Measurements from ENCODE around the gene MYPOP.
"Not testable (repeated sequence)": the region's sequence is repeated elsewhere in the genome, so short reads cannot be mapped to it uniquely, and the experiment has no call there.

MYPOP gene

GRCh38 chr19:45905011-45905410, 2.6 kb upstream of the MYPOP start:
- no peak for DNase-seq

GRCh38 chr19:45902651-45903625, 525 bp upstream of the MYPOP start:
- peak; percentile 99 for DNase-seq

- no peak for DNase-seq
Measured at GRCh38 chr19:45901432-45901911, 941 bp downstream of the MYPOP start.

- DNase-seq: no peak
Measured at GRCh38 chr19:45900738-45901431, 1.5 kb downstream of the MYPOP start.

DNA sequence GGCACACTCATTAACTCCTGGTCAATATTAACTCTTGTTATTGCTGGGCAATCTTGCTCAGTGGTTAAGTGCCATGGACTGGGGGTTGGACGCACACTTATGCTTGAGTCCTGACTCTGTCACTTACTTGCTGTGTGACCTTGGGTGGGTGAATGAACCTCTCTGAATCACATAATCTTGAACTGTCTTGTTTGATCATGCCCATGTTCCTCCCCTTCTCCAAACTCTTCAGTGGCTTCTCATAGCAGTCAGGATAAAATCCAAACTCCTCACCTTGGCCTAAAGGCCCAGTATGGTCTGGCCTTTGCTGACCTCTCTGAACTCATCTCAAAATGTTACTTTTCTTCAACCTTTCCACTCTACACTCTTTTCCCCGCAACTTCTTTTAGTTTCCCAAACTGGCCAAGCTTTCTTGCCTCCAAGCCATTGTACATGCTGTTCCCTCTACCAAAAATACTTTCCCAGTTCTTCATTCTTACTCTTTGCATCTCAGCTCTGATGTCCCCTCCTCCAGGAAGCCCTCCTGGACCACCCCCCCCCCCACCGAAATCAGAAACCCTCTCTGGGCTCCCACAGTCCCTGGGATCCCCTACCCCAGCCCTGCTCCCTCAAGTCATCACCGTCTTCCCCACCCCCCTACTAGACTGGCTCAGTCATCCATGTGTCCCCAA, 2.4 kb downstream of the MYPOP start:
- no peak for DNase-seq

GRCh38 chr19:45899253-45899652, 3.2 kb downstream of the MYPOP start:
- DNase-seq: no peak

DNA sequence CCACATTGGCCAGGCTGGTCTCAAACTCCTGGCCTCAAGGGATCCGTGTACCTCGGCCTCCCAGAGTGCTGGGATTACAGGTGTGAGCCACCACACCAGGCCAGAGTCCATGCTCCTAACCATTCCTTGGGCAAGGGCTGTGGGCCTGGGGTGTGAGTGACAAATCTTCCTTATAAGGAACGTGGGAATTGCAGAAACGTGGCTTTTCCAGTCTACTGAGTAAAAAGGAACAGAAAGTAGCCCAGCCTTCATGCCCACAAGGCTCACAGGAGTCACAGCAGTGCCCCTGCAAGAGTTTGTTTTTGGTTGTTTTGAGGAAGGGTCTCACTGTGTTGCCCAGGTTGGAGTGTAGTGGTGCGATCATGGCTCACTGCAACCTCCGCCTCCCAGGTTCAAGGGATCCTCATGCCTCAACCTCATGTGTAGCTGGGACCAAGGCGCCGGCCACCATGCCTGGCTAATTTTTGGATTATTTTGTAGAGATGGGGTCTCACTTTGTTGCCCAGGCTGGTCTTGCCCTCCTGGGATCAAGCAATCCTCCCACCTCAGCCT, 5.1 kb downstream of the MYPOP start:
- DNase-seq: no peak

- not testable (repeated sequence) for DNase-seq
Measured at GRCh38 chr19:45895983-45896599, 6.3 kb downstream of the MYPOP start.

DNA sequence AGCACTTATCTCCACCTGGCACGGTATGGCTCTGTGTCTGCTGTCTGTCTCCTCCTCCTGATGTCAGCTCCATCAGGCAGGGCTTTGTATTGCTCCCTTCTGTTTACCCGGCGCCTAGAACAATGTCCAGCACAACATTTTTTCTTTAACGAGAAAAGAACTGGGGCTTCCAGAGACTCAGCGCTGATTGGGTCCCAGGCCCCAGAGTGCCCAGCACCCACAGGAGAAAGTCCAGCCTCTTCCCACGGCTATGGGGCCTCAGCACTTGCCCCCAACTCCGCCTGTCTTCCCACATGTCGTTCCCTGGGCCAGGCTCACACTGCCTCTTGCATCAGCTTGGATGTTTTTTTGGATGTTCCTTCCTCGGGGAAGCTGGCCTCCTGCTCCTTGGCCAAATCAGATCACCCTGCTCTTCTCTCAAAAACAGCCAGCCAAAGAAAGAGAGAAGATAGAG, 6.9 kb downstream of the MYPOP start:
- DNase-seq: no peak

GRCh38 chr19:45890877-45891276, 11.5 kb downstream of the MYPOP start:
- no peak for DNase-seq

DNA sequence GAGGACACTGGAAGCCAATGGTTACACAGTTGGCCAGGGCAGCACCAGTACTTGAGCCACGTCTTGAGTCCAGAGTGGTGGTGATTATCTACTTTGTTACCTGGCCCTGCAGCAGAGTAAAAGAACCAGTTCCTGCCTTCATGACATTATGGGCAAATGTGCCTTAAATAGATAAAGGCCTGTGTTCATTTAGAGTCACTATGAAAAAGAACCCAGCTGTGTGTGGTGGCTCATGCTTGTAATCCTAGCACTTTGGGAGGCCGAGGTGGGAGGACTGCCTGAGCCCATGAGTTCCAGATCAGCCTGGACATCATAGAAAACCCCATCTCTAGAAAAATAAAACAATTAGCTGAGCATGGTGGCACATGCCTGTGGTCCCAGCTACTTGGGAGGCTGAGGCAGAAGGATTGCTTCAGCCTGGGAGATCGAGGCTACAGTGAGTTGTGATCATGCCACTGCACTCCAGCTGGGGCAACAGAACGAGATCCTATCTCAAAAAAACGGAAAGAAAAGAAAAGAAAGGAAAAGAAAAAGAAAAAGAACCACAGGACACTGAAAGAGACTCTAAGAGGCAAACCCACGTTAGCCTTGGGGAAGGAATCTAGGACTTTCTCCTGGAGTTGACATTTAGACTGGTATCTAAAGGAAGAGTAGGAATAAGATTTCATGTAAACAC, 13.1 kb downstream of the MYPOP start:
- no peak for DNase-seq

GRCh38 chr19:45887200-45887710, 15.2 kb downstream of the MYPOP start:
- DNase-seq: no peak

DNA sequence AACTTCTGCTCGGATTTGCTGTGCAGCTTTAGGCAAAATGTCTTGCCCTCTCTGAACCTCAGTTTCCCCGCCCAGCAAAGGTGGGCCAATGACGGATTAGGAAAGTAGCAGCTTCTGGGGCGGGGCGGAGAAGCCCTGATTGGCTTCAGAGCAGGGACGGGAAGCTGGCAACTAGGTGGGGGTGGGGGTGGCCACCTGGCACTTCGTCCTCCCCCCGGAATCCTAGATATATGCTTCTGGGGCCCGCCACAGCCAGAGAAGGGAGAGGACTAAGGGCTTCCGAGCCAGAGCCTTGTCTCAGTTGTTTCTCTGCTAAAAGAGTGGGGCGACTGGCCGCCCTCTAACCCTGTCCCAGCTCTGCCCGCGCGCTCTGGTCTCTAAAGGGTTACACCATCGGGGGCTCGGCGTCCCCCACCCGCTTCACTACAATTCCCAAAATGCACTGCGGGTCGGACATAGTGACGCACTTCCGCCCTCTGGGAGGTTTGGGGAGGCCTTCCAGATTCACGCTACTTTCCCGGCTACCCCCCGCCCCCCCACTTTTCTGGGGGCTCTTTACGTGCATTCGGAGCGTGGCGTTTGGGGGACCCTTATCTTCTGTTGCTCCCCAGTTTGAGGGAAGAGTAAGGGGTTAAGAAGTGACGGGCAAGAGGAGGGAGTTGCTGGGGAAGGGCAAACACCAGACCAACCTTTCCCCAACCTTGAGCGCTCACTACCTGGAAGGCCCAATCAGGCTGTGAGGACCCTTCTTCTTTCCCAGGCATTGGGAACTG, 15.8 kb downstream of the MYPOP start:
- peak; percentile 88 for DNase-seq

DNA sequence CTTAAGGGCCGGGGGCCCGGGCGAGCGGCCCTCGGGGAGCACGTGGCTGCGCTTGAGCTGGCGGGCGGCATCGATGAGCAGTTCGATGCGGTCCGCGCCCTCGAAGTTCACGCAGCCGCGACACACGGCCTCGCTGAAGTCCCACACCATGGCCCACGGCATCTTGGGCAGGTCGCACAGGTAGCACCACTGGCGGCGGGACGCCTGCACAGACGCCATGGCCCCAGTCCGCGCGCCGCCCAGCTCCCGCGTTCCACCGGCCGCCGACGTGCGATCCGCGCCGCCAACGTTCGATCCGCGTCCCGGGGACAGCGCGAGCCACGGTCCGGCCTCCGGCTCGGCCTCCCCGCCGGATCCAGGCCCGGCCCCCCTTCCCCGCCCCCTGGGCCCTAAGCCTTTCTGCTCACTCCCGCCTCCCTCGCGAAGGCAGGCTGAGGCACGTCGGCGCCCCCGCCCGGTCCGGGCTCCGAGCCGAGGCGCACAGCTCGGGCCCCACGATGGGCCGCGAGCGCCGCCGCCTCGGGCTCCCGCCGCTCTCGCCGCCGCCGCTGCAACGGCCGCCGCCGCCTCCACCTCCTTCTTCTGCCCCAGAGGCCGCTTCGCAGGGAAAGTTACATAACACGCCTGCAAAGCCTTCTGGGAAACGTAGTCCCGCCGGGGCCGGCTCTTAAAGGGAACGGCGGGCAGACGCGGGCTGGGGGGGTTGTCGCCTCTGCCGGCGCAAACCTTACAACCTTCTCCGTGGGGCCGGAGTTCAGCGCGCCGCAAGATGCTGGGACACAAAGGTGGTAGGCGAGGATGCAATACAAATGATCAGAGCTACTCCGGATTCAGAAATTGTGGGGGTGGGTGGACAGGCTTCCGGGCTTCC, 16.6 kb downstream of the MYPOP start, which contains the start of gene IRF2BP1:
IRF2BP1 (minus strand) TSS at position 586 of the 871 bp plus-strand sequence; CDS start at position 219, 367 bp downstream.
- DNase-seq: peak; percentile 84

- DNase-seq: no peak
Measured at GRCh38 chr19:45884682-45885555, 17.5 kb downstream of the MYPOP start.

- no peak for DNase-seq
Measured at GRCh38 chr19:45883881-45884681, 18.3 kb downstream of the MYPOP start.

DNA sequence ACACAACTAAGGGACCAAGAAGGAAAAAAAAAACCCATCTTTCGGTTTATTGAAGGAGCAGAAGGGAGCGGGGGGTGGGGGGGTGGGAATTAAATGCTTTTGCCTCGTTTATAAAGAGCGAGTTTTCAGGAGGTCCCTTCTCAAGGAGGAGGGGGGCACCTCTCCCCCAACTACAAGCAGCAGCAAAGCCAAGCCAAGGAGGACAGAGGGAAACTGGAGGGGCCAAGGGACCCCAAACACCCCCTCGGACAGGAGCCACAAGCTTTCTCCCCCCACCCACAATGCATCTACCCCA, 18.9 kb downstream of the MYPOP start:
- no peak for DNase-seq
